ENCODE data around the gene HECW1. TPM values are rescaled to one million over a fixed set of nuclear protein-coding genes. Genes with fewer than 3 reads are reported as not detected.

Gene HECW1
- total and polyA plus RNA-seq, 2 experiments from 2014 or later = 11.0 to 21.8 TPM

DNA sequence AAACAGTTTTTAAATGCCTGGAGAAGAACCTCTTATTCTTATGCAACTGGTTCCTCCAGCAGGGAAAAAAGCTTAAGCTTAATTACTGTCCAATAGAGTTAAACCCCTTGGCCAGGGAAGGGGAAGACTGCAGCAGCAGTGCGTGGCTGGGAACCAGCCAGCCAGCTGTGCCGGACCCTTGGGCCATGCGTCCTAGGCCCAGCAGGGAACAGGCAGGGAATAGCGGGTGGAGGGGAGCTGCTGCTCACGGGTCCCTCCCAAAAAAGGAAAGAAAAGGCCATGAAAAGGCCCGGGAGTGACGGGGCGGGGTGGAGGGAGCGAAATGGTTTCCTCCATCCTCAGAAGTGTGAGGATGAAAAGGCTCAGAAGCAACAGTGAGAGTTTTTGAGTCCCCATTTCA is 35.2 kb upstream of the HECW1 start:
- DNase-seq (ENCODE audit: low spot score) = peak; percentile 19
- Histone ChIP-seq H3F3A (replicated peaks; ENCODE audit: low read depth) (no peaks in the 10 kb centered on the region), H2AFZ (peak overlapping the region; percentile 56; the same call in 1 of the 2 replicates), H3K4me1 (ENCODE audit: insufficient read depth) (peaks cover 30% of the 10 kb centered on the region), H3K4me2 (peak overlapping the region; percentile 44; the same call in 1 of the 2 replicates), H3K4me3 (no peak overlapping the region), H4K20me1 (replicated peaks; ENCODE audit: insufficient read depth) (no peaks in the 10 kb centered on the region), H3K36me3 (ENCODE audit: insufficient read depth) (no peaks in the 10 kb centered on the region), H3K27me3 (ENCODE audit: insufficient read depth) (no peaks in the 10 kb centered on the region), H3K79me2 (replicated peaks; ENCODE audit: insufficient read depth) (no peaks in the 10 kb centered on the region), H3K27ac (ENCODE audit: low read depth) (peak overlapping the region; percentile 83; the same call in 1 of the 2 replicates), H3K9me2 (ENCODE audit: insufficient read depth) (no peaks in the 10 kb centered on the region; the same call in 1 of the 2 replicates)
- H3K36me3 Mint-ChIP-seq (ENCODE audit: low read depth) = no peaks in the 10 kb centered on the region
- H3K4me1 Mint-ChIP-seq = peaks cover 25% of the 10 kb centered on the region
- peak; percentile 77 for ATAC-seq
- no peaks in the 10 kb centered on the region; the same call in 2 of the 3 replicates for H3K9me3 Mint-ChIP-seq
- no peak overlapping the region; the same call in 1 of the 2 replicates for H3K27ac Mint-ChIP-seq
- no peak overlapping the region for H3K4me3 Mint-ChIP-seq
- no peaks in the 10 kb centered on the region for H3K27me3 Mint-ChIP-seq (ENCODE audit: insufficient read depth, low read depth, poor library complexity)
- TF ChIP-seq CREB1 (CRISPR knock-in tag; IDR thresholded peaks at IDR 0.05; ENCODE audit: low read depth) (no peak), EZH2 (IDR thresholded peaks at IDR 0.05; ENCODE audit: low read depth, unreplicated experiment) (no peak), ZNF331 (CRISPR knock-in tag; IDR thresholded peaks at IDR 0.05; ENCODE audit: low read depth) (no peak), STAT1 (IDR thresholded peaks at IDR 0.05; ENCODE audit: unreplicated experiment) (no peak), EZH2phosphoT487 (IDR thresholded peaks at IDR 0.05; ENCODE audit: unreplicated experiment) (no peak), JUNB (IDR thresholded peaks at IDR 0.05; ENCODE audit: unreplicated experiment) (no peak), ZNF114 (CRISPR knock-in tag; IDR thresholded peaks at IDR 0.05) (no peak)
- TF ChIP-seq, protein P1, sequence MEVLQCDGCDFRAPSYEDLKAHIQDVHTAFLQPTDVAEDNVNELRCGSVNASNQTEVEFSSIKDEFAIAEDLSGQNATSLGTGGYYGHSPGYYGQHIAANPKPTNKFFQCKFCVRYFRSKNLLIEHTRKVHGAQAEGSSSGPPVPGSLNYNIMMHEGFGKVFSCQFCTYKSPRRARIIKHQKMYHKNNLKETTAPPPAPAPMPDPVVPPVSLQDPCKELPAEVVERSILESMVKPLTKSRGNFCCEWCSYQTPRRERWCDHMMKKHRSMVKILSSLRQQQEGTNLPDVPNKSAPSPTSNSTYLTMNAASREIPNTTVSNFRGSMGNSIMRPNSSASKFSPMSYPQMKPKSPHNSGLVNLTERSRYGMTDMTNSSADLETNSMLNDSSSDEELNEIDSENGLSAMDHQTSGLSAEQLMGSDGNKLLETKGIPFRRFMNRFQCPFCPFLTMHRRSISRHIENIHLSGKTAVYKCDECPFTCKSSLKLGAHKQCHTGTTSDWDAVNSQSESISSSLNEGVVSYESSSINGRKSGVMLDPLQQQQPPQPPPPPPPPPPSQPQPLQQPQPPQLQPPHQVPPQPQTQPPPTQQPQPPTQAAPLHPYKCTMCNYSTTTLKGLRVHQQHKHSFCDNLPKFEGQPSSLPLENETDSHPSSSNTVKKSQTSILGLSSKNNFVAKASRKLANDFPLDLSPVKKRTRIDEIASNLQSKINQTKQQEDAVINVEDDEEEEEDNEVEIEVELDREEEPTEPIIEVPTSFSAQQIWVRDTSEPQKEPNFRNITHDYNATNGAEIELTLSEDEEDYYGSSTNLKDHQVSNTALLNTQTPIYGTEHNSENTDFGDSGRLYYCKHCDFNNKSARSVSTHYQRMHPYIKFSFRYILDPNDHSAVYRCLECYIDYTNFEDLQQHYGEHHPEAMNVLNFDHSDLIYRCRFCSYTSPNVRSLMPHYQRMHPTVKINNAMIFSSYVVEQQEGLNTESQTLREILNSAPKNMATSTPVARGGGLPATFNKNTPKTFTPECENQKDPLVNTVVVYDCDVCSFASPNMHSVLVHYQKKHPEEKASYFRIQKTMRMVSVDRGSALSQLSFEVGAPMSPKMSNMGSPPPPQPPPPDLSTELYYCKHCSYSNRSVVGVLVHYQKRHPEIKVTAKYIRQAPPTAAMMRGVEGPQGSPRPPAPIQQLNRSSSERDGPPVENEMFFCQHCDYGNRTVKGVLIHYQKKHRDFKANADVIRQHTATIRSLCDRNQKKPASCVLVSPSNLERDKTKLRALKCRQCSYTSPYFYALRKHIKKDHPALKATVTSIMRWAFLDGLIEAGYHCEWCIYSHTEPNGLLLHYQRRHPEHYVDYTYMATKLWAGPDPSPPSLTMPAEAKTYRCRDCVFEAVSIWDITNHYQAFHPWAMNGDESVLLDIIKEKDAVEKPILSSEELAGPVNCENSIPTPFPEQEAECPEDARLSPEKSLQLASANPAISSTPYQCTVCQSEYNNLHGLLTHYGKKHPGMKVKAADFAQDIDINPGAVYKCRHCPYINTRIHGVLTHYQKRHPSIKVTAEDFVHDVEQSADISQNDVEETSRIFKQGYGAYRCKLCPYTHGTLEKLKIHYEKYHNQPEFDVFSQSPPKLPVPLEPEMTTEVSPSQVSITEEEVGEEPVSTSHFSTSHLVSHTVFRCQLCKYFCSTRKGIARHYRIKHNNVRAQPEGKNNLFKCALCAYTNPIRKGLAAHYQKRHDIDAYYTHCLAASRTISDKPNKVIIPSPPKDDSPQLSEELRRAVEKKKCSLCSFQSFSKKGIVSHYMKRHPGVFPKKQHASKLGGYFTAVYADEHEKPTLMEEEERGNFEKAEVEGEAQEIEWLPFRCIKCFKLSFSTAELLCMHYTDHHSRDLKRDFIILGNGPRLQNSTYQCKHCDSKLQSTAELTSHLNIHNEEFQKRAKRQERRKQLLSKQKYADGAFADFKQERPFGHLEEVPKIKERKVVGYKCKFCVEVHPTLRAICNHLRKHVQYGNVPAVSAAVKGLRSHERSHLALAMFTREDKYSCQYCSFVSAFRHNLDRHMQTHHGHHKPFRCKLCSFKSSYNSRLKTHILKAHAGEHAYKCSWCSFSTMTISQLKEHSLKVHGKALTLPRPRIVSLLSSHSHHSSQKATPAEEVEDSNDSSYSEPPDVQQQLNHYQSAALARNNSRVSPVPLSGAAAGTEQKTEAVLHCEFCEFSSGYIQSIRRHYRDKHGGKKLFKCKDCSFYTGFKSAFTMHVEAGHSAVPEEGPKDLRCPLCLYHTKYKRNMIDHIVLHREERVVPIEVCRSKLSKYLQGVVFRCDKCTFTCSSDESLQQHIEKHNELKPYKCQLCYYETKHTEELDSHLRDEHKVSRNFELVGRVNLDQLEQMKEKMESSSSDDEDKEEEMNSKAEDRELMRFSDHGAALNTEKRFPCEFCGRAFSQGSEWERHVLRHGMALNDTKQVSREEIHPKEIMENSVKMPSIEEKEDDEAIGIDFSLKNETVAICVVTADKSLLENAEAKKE (CRISPR knock-in tag; IDR thresholded peaks at IDR 0.05) = no peak
- TF ChIP-seq, protein P2, sequence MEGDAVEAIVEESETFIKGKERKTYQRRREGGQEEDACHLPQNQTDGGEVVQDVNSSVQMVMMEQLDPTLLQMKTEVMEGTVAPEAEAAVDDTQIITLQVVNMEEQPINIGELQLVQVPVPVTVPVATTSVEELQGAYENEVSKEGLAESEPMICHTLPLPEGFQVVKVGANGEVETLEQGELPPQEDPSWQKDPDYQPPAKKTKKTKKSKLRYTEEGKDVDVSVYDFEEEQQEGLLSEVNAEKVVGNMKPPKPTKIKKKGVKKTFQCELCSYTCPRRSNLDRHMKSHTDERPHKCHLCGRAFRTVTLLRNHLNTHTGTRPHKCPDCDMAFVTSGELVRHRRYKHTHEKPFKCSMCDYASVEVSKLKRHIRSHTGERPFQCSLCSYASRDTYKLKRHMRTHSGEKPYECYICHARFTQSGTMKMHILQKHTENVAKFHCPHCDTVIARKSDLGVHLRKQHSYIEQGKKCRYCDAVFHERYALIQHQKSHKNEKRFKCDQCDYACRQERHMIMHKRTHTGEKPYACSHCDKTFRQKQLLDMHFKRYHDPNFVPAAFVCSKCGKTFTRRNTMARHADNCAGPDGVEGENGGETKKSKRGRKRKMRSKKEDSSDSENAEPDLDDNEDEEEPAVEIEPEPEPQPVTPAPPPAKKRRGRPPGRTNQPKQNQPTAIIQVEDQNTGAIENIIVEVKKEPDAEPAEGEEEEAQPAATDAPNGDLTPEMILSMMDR (conservative IDR thresholded peaks at IDR 0.05; ENCODE audit: low read depth in 2 of 2) = no peak
